Measurements from ENCODE around the gene CDH18.

Gene CDH18

GRCh38 chr5:19987612-19988361 lies at the start of gene CDH18:
TSS of gene CDH18 (minus strand) at chr5:19988200. CDS start at chr5:19838986, 149,214 bp downstream.
- peak; percentile 59 for DNase-seq (ENCODE audit: low read depth)
- H3K4me3 ChIP-seq (replicated peaks; ENCODE audit: low read depth, low read length): peak within 1 kb of the TSS; percentile 37
- no peak for TF ChIP-seq CTCF (IDR thresholded peaks at IDR 0.05; ENCODE audit: low read length, missing control alignments)

- no peak overlapping the region for H3K4me3 ChIP-seq (replicated peaks; ENCODE audit: low read depth, low read length)
- no peak for DNase-seq (ENCODE audit: low read depth)
- no peak for TF ChIP-seq CTCF (IDR thresholded peaks at IDR 0.05; ENCODE audit: low read length, missing control alignments)
Observed at GRCh38 chr5:20034717-20035116, 46.7 kb upstream of the CDH18 start.

- H3K4me3 ChIP-seq (replicated peaks; ENCODE audit: low read depth, low read length): no peak overlapping the region
- DNase-seq (ENCODE audit: low read depth): peak; percentile 3
- no peak for TF ChIP-seq CTCF (IDR thresholded peaks at IDR 0.05; ENCODE audit: low read length, missing control alignments)
Observed at GRCh38 chr5:20033881-20034280, 45.9 kb upstream of the CDH18 start.

- TF ChIP-seq CTCF (IDR thresholded peaks at IDR 0.05; ENCODE audit: low read length, missing control alignments): no peak
- DNase-seq (ENCODE audit: low read depth): peak; percentile 22
- no peak overlapping the region for H3K4me3 ChIP-seq (replicated peaks; ENCODE audit: low read depth, low read length)
Observed at GRCh38 chr5:20032896-20033295, 44.9 kb upstream of the CDH18 start.

- TF ChIP-seq CTCF (IDR thresholded peaks at IDR 0.05; ENCODE audit: low read length, missing control alignments): no peak
- no peak overlapping the region for H3K4me3 ChIP-seq (replicated peaks; ENCODE audit: low read depth, low read length)
- DNase-seq (ENCODE audit: low read depth): no peak
Observed at GRCh38 chr5:20030125-20030524, 42.1 kb upstream of the CDH18 start.

GRCh38 chr5:20029266-20029665 lies 41.3 kb upstream of the CDH18 start:
- DNase-seq (ENCODE audit: low read depth): peak; percentile 6
- no peak for TF ChIP-seq CTCF (IDR thresholded peaks at IDR 0.05; ENCODE audit: low read length, missing control alignments)
- no peak overlapping the region for H3K4me3 ChIP-seq (replicated peaks; ENCODE audit: low read depth, low read length)

GRCh38 chr5:20028506-20028905 lies 40.5 kb upstream of the CDH18 start:
- no peak for TF ChIP-seq CTCF (IDR thresholded peaks at IDR 0.05; ENCODE audit: low read length, missing control alignments)

More at GRCh38 chr5:20028506-20028905, 40.5 kb upstream of the CDH18 start:
- peak; percentile 43 for DNase-seq (ENCODE audit: low read depth)
- H3K4me3 ChIP-seq (replicated peaks; ENCODE audit: low read depth, low read length): no peak overlapping the region
